Activated CD4-positive, CD25-positive, alpha-beta regulatory T cell treated with anti-CD3 and anti-CD28 coated beads, Interleukin-2, amount 50 U/mL, for 72 hours (primary cell): Measurements from ENCODE around the gene DGKZ.

Source experiments
- DNase-seq: peaks from one replicate; pipeline ENCODE4 v3.0.0; 2021

Gene DGKZ

GRCh38 chr11:46381819-46382645, 34.8 kb downstream of the DGKZ start:
- DNase-seq, result no peak

DNA sequence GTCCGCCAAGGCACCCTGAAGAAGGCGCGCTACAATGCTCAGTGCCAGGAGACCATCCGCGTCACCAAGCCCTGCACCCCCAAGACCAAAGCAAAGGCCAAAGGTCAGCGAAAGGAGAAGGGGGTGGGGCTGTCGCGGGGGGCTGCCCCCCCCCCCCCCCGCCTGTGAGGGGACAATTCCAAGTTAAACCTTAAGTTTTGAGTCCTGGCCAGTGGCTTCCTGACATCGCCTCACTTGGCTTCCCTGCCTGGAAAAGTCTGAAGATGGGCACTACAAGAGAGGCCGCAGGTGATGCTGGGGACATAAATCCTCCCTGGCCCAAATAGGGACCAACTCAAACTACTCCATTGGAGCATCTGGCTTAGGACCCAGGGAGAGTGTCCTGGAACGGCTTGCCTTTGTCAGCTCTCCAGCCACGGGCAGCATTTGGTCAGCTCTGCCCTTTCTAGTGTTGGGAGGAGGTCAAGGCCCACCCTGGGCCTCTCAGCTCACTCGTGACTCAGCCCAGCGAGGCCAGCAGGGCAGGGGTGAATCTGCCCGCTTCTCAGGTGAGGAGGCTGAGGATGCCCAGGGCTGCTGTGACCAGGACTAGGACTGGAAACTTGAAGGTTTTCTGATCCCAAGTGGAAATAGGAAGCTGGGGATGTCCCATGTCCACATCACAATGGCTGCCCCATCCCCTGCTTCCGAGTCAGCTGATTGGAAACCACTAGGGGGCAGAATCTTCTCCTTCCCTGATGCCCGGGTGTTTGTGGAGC, 35.6 kb downstream of the DGKZ start:
- DNase-seq, result no peak

DNA sequence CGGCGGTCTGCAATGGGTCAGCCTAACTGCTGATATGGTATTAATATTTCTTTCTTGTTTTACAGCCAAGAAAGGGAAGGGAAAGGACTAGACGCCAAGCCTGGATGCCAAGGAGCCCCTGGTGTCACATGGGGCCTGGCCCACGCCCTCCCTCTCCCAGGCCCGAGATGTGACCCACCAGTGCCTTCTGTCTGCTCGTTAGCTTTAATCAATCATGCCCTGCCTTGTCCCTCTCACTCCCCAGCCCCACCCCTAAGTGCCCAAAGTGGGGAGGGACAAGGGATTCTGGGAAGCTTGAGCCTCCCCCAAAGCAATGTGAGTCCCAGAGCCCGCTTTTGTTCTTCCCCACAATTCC, 36.1 kb downstream of the DGKZ start:
- no peak for DNase-seq

GRCh38 chr11:46383974-46384701, 36.9 kb downstream of the DGKZ start:
- no peak for DNase-seq

- DNase-seq, result no peak
Observed at GRCh38 chr11:46385169-46386004, 38.1 kb downstream of the DGKZ start.

GRCh38 chr11:46386005-46386578, 38.8 kb downstream of the DGKZ start:
- DNase-seq, result no peak

DNA sequence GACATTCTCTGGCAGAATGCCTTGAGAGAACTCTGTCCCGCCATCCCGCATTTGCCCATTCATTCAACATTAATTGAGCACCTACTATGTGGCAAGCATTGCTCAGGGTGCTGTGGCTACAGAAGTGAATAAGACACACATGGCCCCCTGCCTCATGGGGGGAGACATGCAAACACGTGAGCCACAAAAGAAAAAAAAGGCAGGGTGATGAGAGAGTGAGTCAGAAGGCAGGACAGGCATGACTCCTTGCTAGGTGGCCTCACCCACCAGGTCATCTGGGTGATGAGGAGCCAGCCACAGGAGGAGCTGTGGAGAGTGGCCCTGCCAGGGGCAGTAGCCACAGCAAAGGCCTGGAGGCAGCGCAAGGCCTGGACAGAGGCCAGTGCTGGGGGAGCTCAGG, 39.4 kb downstream of the DGKZ start:
- DNase-seq, result no peak

GRCh38 chr11:46387456-46387855, 40.2 kb downstream of the DGKZ start:
- no peak for DNase-seq

DNA sequence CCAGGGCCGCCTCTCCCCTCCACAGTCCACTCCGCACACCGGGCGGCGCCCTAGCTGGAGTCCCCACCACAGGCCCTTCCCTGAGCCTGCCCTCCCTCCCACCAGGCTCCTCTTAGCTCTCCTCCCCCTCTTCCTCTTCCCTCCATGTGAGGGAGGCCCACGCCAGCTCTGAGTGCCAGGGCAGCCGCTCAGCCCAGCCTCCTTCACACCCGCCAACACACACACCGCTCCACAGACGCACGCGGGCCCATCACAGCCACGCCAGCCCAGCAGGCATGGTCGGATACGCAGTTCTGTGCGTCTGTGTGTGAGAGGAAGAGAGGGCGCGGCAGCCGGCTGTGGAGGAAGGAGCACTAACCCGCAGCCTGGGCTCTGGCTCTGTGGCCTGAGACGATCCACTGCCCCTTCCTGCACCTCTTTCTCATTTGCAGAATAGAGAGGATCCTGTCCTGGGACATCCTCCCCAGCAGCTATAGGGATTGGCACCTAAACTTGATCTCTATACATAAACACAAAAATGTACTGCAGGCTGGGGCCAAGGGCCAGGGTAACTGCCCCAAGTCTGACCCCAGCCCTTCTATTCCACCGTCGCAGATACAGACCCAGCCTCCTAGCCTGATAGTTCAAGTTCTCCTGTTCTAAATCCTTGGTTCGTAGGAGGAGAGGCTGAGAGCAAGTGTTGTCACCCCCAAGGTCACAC, 40.8 kb downstream of the DGKZ start:
- no peak for DNase-seq

- no peak for DNase-seq
Observed at GRCh38 chr11:46388619-46389449, 41.6 kb downstream of the DGKZ start.

GRCh38 chr11:46389450-46390330, 42.4 kb downstream of the DGKZ start:
- DNase-seq, result peak; percentile 68

DNA sequence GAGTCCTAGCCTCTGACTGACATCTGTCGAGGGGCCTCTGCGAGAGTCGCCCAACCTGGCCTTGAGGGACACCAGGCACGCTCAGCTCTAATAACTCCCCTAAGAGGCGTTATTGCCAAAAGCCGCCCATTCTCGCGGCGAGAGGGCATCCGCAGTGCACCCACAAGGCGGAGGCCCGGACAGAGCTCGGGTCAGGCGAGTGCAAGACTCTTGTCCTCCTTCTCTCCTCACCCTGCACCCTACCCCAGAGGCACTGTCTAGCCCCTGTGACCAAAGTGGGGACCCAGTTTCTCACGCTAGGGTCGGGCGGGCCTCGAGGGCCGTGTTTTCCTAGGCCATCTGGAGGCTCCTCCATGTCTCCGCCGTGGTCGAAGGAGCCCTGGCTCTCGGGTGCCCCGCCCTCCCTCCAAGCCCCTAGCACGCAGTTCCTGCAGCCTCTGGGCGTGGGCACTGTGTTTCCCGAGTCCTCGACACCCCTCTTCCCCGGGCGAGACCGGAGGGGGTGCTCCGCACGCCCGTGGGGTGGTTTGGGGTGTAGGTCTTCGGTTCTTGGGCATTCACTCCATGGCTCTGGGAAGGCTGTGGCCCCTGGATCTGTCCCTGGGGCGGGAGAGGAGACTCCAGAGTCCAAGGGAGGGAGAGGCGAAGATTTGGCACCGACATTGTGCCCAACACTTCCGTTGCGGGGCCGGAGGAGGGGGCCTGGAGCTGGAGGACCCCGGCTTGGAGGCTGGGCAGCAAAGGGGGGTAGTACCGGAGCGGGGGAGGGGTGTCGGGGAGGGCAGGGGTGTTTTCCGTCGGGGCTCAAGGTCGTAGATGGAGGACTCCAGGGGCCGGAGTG, 43.3 kb downstream of the DGKZ start:
- DNase-seq, result no peak

DNA sequence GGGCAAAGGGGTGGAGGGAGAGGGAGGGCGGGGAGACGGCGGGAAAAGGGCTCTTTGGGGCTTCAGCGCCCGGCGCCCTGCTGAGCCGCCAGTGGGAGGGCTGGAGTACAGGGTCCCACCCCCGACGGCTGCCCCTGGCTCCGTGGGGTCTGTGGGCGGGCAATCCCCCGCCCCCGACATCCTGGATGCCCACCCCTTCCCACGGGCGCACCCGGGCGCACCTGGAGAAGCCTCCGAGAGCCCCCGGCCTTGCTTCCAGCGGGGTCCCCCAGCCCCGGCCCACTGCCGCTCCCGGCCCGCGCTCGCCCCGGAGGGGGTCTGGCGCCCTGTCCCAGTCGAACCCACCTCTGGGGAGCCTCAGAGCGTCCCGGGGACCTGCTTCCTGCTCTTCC, 43.9 kb downstream of the DGKZ start:
- DNase-seq, result no peak

DNA sequence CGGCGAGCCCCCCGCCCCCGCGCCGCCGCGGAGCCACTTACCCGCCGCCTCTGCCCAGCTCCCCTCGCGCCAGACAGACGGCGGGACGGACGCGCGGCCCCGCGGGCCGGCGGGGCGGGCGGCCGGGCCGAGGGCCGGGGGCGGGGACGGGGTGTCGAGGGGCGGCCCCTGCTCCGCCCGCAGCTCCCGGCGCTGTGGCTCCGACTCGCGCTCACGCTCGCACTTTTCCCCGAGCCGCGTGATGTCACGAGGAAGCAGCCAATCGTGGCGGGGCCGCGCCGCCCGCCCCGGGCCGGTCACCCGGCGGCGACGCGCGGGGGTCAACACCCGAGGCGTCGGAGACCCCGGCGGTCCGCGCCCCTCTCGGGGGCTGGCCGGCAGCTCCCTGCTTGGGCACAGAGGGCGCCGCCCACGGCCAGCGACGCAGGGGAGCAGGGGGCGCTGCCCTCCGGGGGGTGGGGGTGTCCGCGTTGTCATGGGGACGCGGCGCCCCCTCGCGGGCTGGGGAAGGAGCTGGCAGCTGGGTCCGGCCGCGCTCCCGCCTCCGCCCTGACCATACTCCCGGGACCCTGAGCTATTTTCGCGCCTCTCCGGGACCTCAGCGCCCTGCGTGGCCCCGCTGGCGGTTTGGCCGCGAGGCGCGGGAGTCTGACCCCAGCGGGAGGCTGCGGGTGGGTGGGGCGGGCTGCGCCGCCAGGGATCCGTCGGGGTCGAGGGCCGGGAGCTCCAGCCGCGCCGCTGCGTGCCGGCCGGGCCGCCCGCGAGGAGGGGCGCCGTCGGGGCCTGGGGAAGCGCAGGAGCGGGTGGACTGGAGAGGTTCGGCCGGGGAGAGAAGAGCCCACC, 44.5 kb downstream of the DGKZ start, which contains the start of gene CHRM4:
Gene CHRM4 (minus strand): TSS at position 199 of the 843 bp plus-strand sequence. CDS start 5,219 bp downstream, outside the sequence.
- DNase-seq, result no peak

- DNase-seq, result peak; percentile 82
Observed at GRCh38 chr11:46392421-46393230, 45.4 kb downstream of the DGKZ start.

- DNase-seq, result no peak
Observed at GRCh38 chr11:46393231-46393616, 46.0 kb downstream of the DGKZ start.

- no peak for DNase-seq
Observed at GRCh38 chr11:46393759-46394158, 46.5 kb downstream of the DGKZ start.
